Measurements from ENCODE around the gene ARHGEF4. TPM values are rescaled to one million over a fixed set of nuclear protein-coding genes. Genes with fewer than 3 reads are reported as not detected.

The ARHGEF4 gene
- total RNA-seq, 1 donor from 2014 or later: 74.8 TPM

DNA sequence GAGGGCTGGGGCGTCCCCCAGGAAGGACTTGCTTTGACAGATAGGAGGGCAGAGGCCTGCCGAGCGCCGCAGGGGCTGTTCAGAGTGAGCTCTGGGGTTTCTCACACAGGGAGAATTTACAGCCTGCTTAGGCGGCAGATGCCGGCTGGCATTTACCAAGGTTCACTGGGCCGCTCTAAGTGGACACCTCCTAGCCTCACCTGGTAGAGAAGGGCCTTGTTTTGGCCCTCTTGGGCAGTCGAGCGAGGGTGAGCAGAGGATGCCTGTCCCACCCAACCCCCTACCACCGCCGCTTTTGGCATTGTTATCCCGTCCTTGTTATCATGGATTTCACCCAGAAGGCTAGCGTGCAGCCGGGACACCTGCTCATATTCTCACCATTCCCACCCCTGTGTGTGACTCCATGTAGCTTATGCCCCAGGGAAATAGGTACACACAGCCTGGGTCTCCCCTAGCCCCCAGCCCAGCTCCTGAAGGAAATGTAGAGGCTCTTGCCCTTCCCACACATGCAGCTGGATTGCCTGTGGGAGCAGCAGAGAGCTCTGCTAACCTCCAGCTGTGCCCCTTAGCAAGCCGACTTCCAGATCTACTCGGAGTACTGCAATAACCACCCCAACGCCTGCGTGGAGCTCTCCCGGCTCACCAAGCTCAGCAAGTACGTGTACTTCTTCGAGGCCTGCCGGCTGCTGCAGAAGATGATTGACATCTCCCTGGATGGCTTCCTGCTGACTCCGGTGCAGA is 204.1 kb downstream of the ARHGEF4 start:
- FAIRE-seq (no peak), DNase-seq (ENCODE audit: low read depth) (no peak)
- no peak overlapping the region for H3K4me3 ChIP-seq (ENCODE audit: low read depth, low read length)
- TF ChIP-seq, protein P1, sequence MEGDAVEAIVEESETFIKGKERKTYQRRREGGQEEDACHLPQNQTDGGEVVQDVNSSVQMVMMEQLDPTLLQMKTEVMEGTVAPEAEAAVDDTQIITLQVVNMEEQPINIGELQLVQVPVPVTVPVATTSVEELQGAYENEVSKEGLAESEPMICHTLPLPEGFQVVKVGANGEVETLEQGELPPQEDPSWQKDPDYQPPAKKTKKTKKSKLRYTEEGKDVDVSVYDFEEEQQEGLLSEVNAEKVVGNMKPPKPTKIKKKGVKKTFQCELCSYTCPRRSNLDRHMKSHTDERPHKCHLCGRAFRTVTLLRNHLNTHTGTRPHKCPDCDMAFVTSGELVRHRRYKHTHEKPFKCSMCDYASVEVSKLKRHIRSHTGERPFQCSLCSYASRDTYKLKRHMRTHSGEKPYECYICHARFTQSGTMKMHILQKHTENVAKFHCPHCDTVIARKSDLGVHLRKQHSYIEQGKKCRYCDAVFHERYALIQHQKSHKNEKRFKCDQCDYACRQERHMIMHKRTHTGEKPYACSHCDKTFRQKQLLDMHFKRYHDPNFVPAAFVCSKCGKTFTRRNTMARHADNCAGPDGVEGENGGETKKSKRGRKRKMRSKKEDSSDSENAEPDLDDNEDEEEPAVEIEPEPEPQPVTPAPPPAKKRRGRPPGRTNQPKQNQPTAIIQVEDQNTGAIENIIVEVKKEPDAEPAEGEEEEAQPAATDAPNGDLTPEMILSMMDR (IDR thresholded peaks at IDR 0.05; ENCODE audit: insufficient read depth, low read length, severe bottlenecking): no peak
- no peaks in the 10 kb centered on the region for H3K27me3 ChIP-seq (ENCODE audit: control insufficient read depth, insufficient read depth, low read length)
- H3K36me3 ChIP-seq (ENCODE audit: control insufficient read depth, insufficient read depth, low read length): peaks cover 18% of the 10 kb centered on the region

DNA sequence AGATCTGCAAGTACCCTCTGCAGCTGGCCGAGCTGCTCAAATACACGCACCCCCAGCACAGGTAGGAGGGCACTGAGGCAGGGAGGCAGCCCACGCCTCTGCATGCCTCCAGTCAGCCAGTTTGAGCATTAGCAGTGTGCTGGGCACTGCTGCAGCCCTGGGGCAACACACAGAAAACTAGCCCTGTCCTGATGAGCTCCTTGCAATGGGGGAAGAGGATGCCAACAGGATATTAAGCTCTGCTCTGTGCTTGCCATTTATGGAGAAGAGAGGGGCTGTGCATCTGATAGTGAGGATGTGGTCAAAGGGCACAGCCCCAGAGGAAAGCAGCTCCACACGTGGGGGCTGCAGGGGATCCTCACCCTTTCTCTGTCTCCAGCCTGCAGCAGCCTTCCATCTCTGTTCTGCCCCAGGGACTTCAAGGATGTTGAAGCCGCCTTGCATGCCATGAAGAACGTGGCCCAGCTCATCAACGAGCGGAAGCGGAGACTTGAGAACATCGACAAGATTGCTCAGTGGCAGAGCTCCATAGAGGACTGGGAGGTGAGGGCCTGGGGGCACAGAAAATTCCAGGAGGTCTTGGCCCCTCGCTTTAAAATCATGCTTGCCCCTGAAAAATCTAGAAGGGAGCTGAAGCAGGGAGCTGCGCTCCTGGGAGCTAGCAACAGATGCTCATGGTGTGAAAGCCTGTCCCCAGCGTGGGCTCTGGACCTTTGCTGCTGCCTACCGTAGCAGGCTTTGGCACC is 204.9 kb downstream of the ARHGEF4 start:
- H3K4me3 ChIP-seq (ENCODE audit: low read depth, low read length): no peak overlapping the region
- no peak for DNase-seq (ENCODE audit: low read depth)
- no peaks in the 10 kb centered on the region for H3K27me3 ChIP-seq (ENCODE audit: control insufficient read depth, insufficient read depth, low read length)
- FAIRE-seq: no peak
- peaks cover 19% of the 10 kb centered on the region for H3K36me3 ChIP-seq (ENCODE audit: control insufficient read depth, insufficient read depth, low read length)
- TF ChIP-seq, protein P1 (IDR thresholded peaks at IDR 0.05; ENCODE audit: insufficient read depth, low read length, severe bottlenecking): no peak

DNA sequence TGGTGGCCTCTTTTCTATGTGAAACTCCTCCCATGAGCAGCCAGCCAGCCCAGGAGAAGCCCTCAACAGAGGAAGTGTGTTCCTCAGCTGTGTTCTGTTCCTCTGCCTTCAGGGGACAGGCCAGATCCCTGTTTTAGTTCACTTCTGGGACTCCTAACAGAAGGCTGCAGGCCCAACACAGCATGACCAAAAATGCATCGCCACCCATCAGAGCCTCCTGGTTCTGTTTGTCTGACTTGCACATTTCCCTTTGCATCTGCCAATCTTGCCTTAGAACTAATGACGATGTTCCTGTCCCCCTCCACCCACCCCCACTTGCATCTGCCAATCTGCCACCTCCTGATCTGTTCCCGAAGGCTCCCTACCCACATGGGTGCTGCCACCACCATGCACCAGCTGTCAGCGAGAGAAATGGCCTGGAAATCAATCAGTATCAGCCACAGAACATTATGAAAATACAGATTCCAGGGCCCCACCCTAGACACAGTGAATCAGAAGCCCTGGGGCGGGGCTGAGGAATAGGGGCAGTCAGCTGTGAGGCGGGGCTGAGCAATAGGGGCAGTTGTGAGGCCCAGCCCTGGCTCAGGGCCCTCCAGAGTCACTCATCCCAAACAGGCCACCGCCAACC is 205.5 kb downstream of the ARHGEF4 start:
- FAIRE-seq: no peak
- DNase-seq (ENCODE audit: low read depth): no peak
- TF ChIP-seq, protein P1 (IDR thresholded peaks at IDR 0.05; ENCODE audit: insufficient read depth, low read length, severe bottlenecking): no peak
- H3K27me3 ChIP-seq (ENCODE audit: control insufficient read depth, insufficient read depth, low read length): no peaks in the 10 kb centered on the region
- H3K36me3 ChIP-seq (ENCODE audit: control insufficient read depth, insufficient read depth, low read length): peaks cover 22% of the 10 kb centered on the region
- H3K4me3 ChIP-seq (ENCODE audit: low read depth, low read length): no peak overlapping the region

DNA sequence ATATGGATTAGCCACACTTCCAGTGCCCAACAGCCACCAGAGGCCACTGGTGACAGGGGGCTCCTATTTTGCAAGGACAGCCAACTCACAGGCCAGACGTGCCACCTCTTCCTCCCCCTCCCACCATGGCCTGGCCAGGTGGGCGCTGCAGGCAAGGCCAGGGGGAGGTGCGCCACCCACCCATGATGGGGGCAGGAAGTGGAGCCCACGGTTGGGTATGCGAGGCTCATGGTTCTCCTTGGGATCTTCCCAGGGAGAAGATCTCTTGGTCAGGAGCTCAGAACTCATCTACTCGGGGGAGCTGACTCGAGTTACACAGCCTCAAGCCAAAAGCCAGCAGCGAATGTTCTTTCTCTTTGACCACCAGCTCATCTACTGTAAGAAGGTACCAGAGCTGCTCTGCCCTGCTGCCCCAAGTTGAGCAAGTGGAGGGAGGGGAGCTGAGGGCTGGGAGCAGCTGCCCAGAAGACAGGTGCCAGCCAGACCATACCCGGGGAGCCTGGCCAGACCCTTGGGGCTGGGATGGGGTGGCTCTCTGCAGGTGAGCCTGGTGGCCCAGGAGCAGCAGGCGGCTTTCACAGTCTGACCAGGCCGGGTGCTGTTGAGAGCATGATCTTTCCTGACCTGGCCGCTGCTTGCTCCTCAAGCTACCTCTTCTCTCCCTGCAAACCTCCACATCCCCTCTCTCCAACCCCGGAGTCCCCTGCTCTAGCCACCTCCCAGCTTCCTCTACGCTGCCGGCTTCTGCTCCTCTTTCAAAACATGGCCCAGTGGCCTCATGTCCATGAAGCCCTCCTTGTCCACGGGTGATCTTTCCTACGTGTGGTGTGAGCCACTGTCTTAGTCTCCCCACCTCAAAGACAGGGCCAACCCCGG is 206.7 kb downstream of the ARHGEF4 start:
- Histone ChIP-seq H3K4me3 (ENCODE audit: low read depth, low read length) (no peak overlapping the region), H3K36me3 (ENCODE audit: control insufficient read depth, insufficient read depth, low read length) (peaks cover 25% of the 10 kb centered on the region), H3K27me3 (ENCODE audit: control insufficient read depth, insufficient read depth, low read length) (no peaks in the 10 kb centered on the region)
- no peak for DNase-seq (ENCODE audit: low read depth)
- TF ChIP-seq, protein P1 (IDR thresholded peaks at IDR 0.05; ENCODE audit: insufficient read depth, low read length, severe bottlenecking): no peak
- no peak for FAIRE-seq

DNA sequence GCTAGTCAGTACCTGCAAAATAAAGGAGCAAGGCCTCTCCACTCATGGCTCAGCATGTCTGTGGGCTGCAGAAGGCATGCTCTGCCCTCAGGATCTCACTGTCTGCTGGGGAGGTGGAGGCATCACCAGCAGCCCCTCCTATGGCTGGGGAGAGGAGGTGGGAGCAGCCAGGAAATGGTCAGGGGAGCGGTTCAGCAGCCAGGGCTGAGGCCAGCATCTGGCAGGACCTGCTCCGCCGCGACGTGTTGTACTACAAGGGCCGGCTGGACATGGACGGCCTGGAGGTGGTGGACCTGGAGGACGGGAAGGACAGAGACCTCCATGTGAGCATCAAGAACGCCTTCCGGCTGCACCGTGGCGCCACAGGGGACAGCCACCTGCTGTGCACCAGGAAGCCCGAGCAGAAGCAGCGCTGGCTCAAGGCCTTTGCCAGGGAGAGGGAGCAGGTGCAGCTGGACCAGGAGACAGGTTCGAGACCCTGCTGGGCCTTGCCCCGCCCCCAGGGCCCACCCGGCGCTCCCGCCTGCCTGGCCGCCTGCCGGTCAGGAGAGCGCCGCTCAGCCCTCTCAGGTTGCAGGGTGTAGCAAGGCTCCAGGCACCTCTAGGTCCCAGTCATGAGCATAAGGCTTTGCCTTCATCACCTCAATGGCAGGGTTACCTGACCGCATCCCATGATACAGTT is 207.5 kb downstream of the ARHGEF4 start:
- TF ChIP-seq, protein P1 (IDR thresholded peaks at IDR 0.05; ENCODE audit: insufficient read depth, low read length, severe bottlenecking): no peak
- Histone ChIP-seq H3K4me3 (ENCODE audit: low read depth, low read length) (no peak overlapping the region), H3K27me3 (ENCODE audit: control insufficient read depth, insufficient read depth, low read length) (no peaks in the 10 kb centered on the region), H3K36me3 (ENCODE audit: control insufficient read depth, insufficient read depth, low read length) (peaks cover 27% of the 10 kb centered on the region)
- DNase-seq (ENCODE audit: low read depth): no peak
- no peak for FAIRE-seq
